Gastroesophageal sphincter (tissue), 3 donors: Measurements from ENCODE around the gene EPAS1.

Experiments used
- EP300 ChIP-seq: sonication (generic); formaldehyde crosslinking; IDR thresholded peaks from one replicate; pipeline ENCODE4 v1.6.1; 2017; ENCODE audit warnings: antibody characterized with exemption, mild to moderate bottlenecking
- POLR2A ChIP-seq, 2 donors: fragments of 450-650 bp; IDR thresholded peaks; one replicate each; pipeline ENCODE4 v1.6.1; 2017; ENCODE audit warnings: antibody characterized with exemption in 2 of 2, mild to moderate bottlenecking in 2 of 2, moderate library complexity in 1 of 2
- POLR2AphosphoS5 ChIP-seq: sonication (generic); formaldehyde crosslinking; IDR thresholded peaks from one replicate; pipeline ENCODE4 v1.6.1; 2017; ENCODE audit warnings: antibody characterized with exemption
- TF ChIP-seq, protein P1 (sequence below), 4 experiments: fragments of 200-600 bp in 2 of 4; fragments of 450-650 bp in 2 of 4; sonication (generic) in 1 of 4; IDR thresholded peaks; one replicate each; pipeline ENCODE4 v1.5.1; 2017 to 2019; ENCODE audit warnings: antibody characterized with exemption in 4 of 4, mild to moderate bottlenecking in 2 of 4, moderate library complexity in 2 of 4

GRCh38 chr2:46367286-46367685 is 70.1 kb downstream of the EPAS1 start:
- TF ChIP-seq, protein P1, sequence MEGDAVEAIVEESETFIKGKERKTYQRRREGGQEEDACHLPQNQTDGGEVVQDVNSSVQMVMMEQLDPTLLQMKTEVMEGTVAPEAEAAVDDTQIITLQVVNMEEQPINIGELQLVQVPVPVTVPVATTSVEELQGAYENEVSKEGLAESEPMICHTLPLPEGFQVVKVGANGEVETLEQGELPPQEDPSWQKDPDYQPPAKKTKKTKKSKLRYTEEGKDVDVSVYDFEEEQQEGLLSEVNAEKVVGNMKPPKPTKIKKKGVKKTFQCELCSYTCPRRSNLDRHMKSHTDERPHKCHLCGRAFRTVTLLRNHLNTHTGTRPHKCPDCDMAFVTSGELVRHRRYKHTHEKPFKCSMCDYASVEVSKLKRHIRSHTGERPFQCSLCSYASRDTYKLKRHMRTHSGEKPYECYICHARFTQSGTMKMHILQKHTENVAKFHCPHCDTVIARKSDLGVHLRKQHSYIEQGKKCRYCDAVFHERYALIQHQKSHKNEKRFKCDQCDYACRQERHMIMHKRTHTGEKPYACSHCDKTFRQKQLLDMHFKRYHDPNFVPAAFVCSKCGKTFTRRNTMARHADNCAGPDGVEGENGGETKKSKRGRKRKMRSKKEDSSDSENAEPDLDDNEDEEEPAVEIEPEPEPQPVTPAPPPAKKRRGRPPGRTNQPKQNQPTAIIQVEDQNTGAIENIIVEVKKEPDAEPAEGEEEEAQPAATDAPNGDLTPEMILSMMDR (IDR thresholded peaks at IDR 0.05) = no peak
- TF ChIP-seq POLR2A (IDR thresholded peaks at IDR 0.05) (no peak), POLR2AphosphoS5 (no peak), EP300 (no peak)
